ENCODE results near the gene PRRT4.

DNA sequence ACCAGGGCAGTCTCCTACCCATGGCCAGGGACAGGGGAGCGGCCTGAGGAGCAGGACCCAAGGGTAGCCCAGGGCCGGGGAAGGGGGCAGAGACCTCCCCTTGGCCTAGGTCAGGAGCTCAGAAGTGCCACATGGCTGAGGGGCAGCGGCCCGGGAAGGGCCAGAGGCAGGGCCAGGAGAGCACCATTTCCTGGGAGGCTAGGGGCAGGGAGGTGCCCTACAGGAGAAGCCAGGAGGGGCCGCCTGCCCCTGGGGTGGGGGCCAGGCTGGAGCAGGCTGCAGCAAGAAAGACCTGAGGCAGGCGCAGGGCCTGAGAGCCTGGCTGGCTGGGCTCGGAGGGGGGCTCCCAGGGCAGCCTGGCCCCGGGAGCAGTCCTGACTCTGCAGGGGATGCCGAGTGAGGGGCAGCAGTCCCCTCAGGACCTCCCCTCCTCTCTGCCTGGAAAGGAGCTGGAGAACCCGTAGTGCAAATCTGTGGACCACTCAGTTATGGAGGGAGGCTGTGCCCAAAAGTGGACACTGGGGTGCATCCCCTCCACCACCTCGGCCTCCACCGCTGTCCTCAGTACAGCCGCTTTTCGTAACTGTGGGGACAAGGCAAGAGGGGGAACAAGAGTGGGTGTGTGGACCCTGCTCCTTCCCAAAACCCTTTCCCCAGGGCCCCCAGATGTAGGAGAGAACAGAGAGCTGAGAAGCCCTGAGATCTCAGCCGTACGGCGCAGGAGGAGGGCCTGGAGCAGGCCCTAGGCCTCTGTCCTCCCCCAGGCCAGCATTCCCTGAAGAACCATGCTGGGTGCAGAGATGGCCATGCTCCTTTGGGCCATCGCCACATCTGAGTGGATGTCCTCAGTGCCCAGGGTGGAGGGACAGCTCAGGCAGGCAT, 31.2 kb upstream of the PRRT4 start:
- TF ChIP-seq EP300 (IDR thresholded peaks at IDR 0.05; ENCODE audit: low read depth in 2 of 2, low read length in 2 of 2): no peak
- TF ChIP-seq EP300 (CRISPR knock-in tag; IDR thresholded peaks at IDR 0.05; ENCODE audit: borderline replicate concordance): no peak
- TF ChIP-seq FIP1L1 (IDR thresholded peaks at IDR 0.05; ENCODE audit: borderline replicate concordance, insufficient read depth, low read depth, low read length): no peak
- TF ChIP-seq CTCF (CRISPR knock-in tag; IDR thresholded peaks at IDR 0.05): no peak
- TF ChIP-seq ZSCAN12 (CRISPR knock-in tag; IDR thresholded peaks at IDR 0.05): no peak
- TF ChIP-seq TGIF2 (CRISPR knock-in tag; IDR thresholded peaks at IDR 0.05): no peak
- TF ChIP-seq ZFX (CRISPR knock-in tag; IDR thresholded peaks at IDR 0.05; ENCODE audit: low read depth): no peak
- no peak for TF ChIP-seq ZNF619 (CRISPR knock-in tag; IDR thresholded peaks at IDR 0.05)

Measured in HepG2 (cell line).